HG03196 (cell line): ENCODE results near the gene ACSM4.
"Not testable (repeated sequence)": the region's sequence is repeated elsewhere in the genome, so short reads cannot be mapped to it uniquely, and the experiment has no call there.

Source experiments
- ATAC-seq: cut with Tn5 transposase; IDR thresholded peaks from one replicate; pipeline ENCODE4 v1.9.1; 2021; ENCODE audit not compliant: unreplicated experiment

Gene ACSM4

GRCh38 chr12:7303772-7304171, at the start of gene ACSM4:
Gene ACSM4 (plus strand): TSS chr12:7304072. CDS start chr12:7304332, 260 bp downstream.
- ATAC-seq = no peak

GRCh38 chr12:7259060-7259459, 44.8 kb upstream of the ACSM4 start:
- ATAC-seq = no peak

GRCh38 chr12:7264538-7264937, 39.3 kb upstream of the ACSM4 start:
- ATAC-seq = no peak

- no peak for ATAC-seq
Observed at GRCh38 chr12:7265251-7265650, 38.6 kb upstream of the ACSM4 start.

GRCh38 chr12:7269273-7269672, 34.6 kb upstream of the ACSM4 start:
- no peak for ATAC-seq

- ATAC-seq = no peak
Observed at GRCh38 chr12:7271893-7272514, 31.9 kb upstream of the ACSM4 start.

GRCh38 chr12:7275482-7275881, 28.4 kb upstream of the ACSM4 start:
- not testable (repeated sequence) for ATAC-seq

GRCh38 chr12:7282844-7283243, 21.0 kb upstream of the ACSM4 start:
- peak; percentile 43 for ATAC-seq

- ATAC-seq = no peak
Observed at GRCh38 chr12:7289743-7290142, 14.1 kb upstream of the ACSM4 start.

- not testable (repeated sequence) for ATAC-seq
Observed at GRCh38 chr12:7290588-7290987, 13.3 kb upstream of the ACSM4 start.

GRCh38 chr12:7292300-7292699, 11.6 kb upstream of the ACSM4 start:
- ATAC-seq = no peak

- no peak for ATAC-seq
Observed at GRCh38 chr12:7293670-7294069, 10.2 kb upstream of the ACSM4 start.

GRCh38 chr12:7295529-7295928, 8.3 kb upstream of the ACSM4 start:
- ATAC-seq = no peak

GRCh38 chr12:7297865-7298264, 6.0 kb upstream of the ACSM4 start:
- ATAC-seq = no peak

GRCh38 chr12:7302266-7302986, 1.4 kb upstream of the ACSM4 start:
- ATAC-seq = no peak

GRCh38 chr12:7303230-7303629, 642 bp upstream of the ACSM4 start:
- ATAC-seq = no peak

- no peak for ATAC-seq
Observed at GRCh38 chr12:7304456-7304855, 584 bp downstream of the ACSM4 start.

- no peak for ATAC-seq
Observed at GRCh38 chr12:7310070-7310469, 6.2 kb downstream of the ACSM4 start.

- ATAC-seq = no peak
Observed at GRCh38 chr12:7319930-7320329, 16.1 kb downstream of the ACSM4 start.

- no peak for ATAC-seq
Observed at GRCh38 chr12:7321624-7322023, 17.8 kb downstream of the ACSM4 start.

- ATAC-seq = no peak
Observed at GRCh38 chr12:7322599-7322998, 18.7 kb downstream of the ACSM4 start.

- ATAC-seq = no peak
Observed at GRCh38 chr12:7324176-7324575, 20.3 kb downstream of the ACSM4 start.

GRCh38 chr12:7327918-7328317, 24.0 kb downstream of the ACSM4 start:
- ATAC-seq = no peak
